HEK293 (cell line): ENCODE data around the gene BAG5.
A peak's percentile ranks its signal among the peaks of the same experiment; 100 is the strongest.

Experiments used
- CTCF ChIA-PET: fragments of 350-600 bp; formaldehyde crosslinking; extraction: SDS; loops from one replicate; lab custom pipeline; 2021; ENCODE audit warnings: antibody characterized with exemption; lab: Yijun Ruan, JAX
- POLR2A ChIA-PET: fragments of 300-600 bp; formaldehyde crosslinking; extraction: SDS; loops from one replicate; lab custom pipeline; 2020; ENCODE audit warnings: antibody characterized with exemption, inconsistent platforms; lab: Yijun Ruan, JAX
- H3K27ac ChIP-seq: fragments of 200-500 bp; sonication (Bioruptor generic); 2 replicates; pipeline ENCODE4 v1.5.1; 2014; ENCODE audit warnings: low read depth, low read length, control low read depth, inconsistent platforms; ENCODE audit errors: extremely low read depth
- H3K36me3 ChIP-seq, 2 experiments: fragments of 200-500 bp in 1 of 2; sonication (Bioruptor generic) in 1 of 2; 1 replicate in 1 of 2; 2 replicates in 1 of 2; pipeline ENCODE4 v1.5.1; 2014 to 2017; ENCODE audit warnings: inconsistent platforms in 2 of 2, low read length in 2 of 2; ENCODE audit not compliant: control insufficient read depth in 2 of 2, insufficient read depth in 1 of 2
- H3K4me1 ChIP-seq: fragments of 200-500 bp; sonication (Bioruptor generic); 2 replicates; pipeline ENCODE4 v1.5.1; 2014; ENCODE audit warnings: mild to moderate bottlenecking, low read length, inconsistent platforms; ENCODE audit not compliant: control insufficient read depth, insufficient read depth
- H3K4me3 ChIP-seq: 2 replicates; pipeline ENCODE4 v1.5.1; 2011; ENCODE audit warnings: low read depth, mild to moderate bottlenecking, control low read depth, low read length, moderate library complexity
- H3K9me3 ChIP-seq: fragments of 200-500 bp; sonication (Bioruptor generic); 2 replicates; pipeline ENCODE4 v1.5.1; 2014; ENCODE audit warnings: low read depth, low read length, inconsistent platforms; ENCODE audit not compliant: control insufficient read depth, insufficient read depth
- GLIS2 ChIP-seq: fragments of 450-650 bp; formaldehyde crosslinking; IDR thresholded peaks from 2 replicates; pipeline ENCODE4 v1.5.1; 2016; ENCODE audit warnings: missing biosample characterization, missing genetic modification characterization
- HOXC10 ChIP-seq: sonication (generic); formaldehyde crosslinking; IDR thresholded peaks from 2 replicates; pipeline ENCODE4 v1.8.1; 2023; ENCODE audit warnings: mild to moderate bottlenecking, missing genetic modification reagents
- KLF8 ChIP-seq: fragments of 450-650 bp; formaldehyde crosslinking; IDR thresholded peaks from 2 replicates; pipeline ENCODE4 v1.5.1; 2016; ENCODE audit warnings: missing biosample characterization, missing genetic modification characterization
- SETDB1 ChIP-seq: IDR thresholded peaks from one replicate; pipeline ENCODE4 v1.6.1; 2017; ENCODE audit warnings: mild to moderate bottlenecking, low read length, moderate library complexity, mixed read lengths; ENCODE audit not compliant: insufficient read length
- TSHZ1 ChIP-seq: fragments of 450-650 bp; formaldehyde crosslinking; IDR thresholded peaks from 2 replicates; pipeline ENCODE4 v1.5.1; 2016; ENCODE audit warnings: missing biosample characterization, missing genetic modification characterization, borderline replicate concordance
- ZBTB10 ChIP-seq: fragments of 450-650 bp; formaldehyde crosslinking; IDR thresholded peaks from 2 replicates; pipeline ENCODE4 v1.5.1; 2016; ENCODE audit warnings: missing biosample characterization, missing genetic modification characterization
- ZBTB6 ChIP-seq: fragments of 450-650 bp; formaldehyde crosslinking; IDR thresholded peaks from 2 replicates; pipeline ENCODE4 v1.5.1; 2017; ENCODE audit warnings: missing biosample characterization, missing genetic modification characterization
- ZNF18 ChIP-seq: fragments of 450-650 bp; formaldehyde crosslinking; IDR thresholded peaks from 2 replicates; pipeline ENCODE4 v1.5.1; 2016; ENCODE audit warnings: missing biosample characterization, missing genetic modification characterization
- ZNF223 ChIP-seq: fragments of 450-650 bp; formaldehyde crosslinking; IDR thresholded peaks from 2 replicates; pipeline ENCODE4 v1.5.1; 2016; ENCODE audit warnings: missing biosample characterization, missing genetic modification characterization
- ZNF350 ChIP-seq: fragments of 450-650 bp; formaldehyde crosslinking; IDR thresholded peaks from 2 replicates; pipeline ENCODE4 v1.5.0; 2017; ENCODE audit warnings: missing biosample characterization, mild to moderate bottlenecking, missing genetic modification characterization
- ZNF37A ChIP-seq: fragments of 450-650 bp; IDR thresholded peaks from 2 replicates; pipeline ENCODE4 v1.5.1; 2018; ENCODE audit warnings: missing biosample characterization, missing genetic modification characterization
- ZNF404 ChIP-seq: fragments of 450-650 bp; formaldehyde crosslinking; IDR thresholded peaks from 2 replicates; pipeline ENCODE4 v1.5.1; 2017; ENCODE audit warnings: missing biosample characterization, missing genetic modification characterization
- ZNF518A ChIP-seq: fragments of 450-650 bp; formaldehyde crosslinking; conservative IDR thresholded peaks from 2 replicates; pipeline ENCODE4 v1.5.1; 2016; ENCODE audit warnings: low read depth, missing biosample characterization, missing genetic modification characterization
- ZNF610 ChIP-seq: fragments of 450-650 bp; formaldehyde crosslinking; IDR thresholded peaks from 2 replicates; pipeline ENCODE4 v1.5.1; 2016; ENCODE audit warnings: missing biosample characterization, missing genetic modification characterization, borderline replicate concordance
- ZNF621 ChIP-seq: fragments of 450-650 bp; formaldehyde crosslinking; IDR thresholded peaks from 2 replicates; pipeline ENCODE4 v1.5.1; 2017; ENCODE audit warnings: missing biosample characterization, missing genetic modification characterization
- ZNF768 ChIP-seq: fragments of 450-650 bp; formaldehyde crosslinking; IDR thresholded peaks from 2 replicates; pipeline ENCODE4 v1.5.1; 2018; ENCODE audit warnings: missing biosample characterization, mild to moderate bottlenecking, missing genetic modification characterization
- ZSCAN16 ChIP-seq: fragments of 450-650 bp; formaldehyde crosslinking; IDR thresholded peaks from 2 replicates; pipeline ENCODE4 v1.5.1; 2016; ENCODE audit warnings: missing biosample characterization, missing genetic modification characterization

The BAG5 gene

GRCh38 chr14:103521438-103521950 is 41.0 kb downstream of the BAG5 start:
- Histone ChIP-seq H3K4me3 (peak overlapping the region; percentile 82), H3K36me3 (peaks cover 0 to 33% of the 10 kb centered on the region in 2 experiments; a peak in 1 of 3 replicates), H3K4me1 (peaks cover 22% of the 10 kb centered on the region), H3K9me3 (no peaks in the 10 kb centered on the region), H3K27ac (peak overlapping the region; percentile 99)
- CTCF ChIA-PET: interaction anchor here (0.7 to 1.5 kb wide), 4 partner anchors 8 to 25 kb away, joined by 3 to 10 read pairs (median 4); no protein-coding TSS in a partner anchor
- POLR2A ChIA-PET: interaction anchor here (1.0 to 3.3 kb wide), 12 partner anchors 8 to 194 kb away, joined by 3 to 19 read pairs (median 6); partner anchors contain the start of genes BAG5, TRMT61A, XRCC3 and ZFYVE21
- no peak for TF ChIP-seq ZNF518A (tag by site-specific recombination)
- TF ChIP-seq TSHZ1 (tag by site-specific recombination): no peak
- no peak for TF ChIP-seq ZNF621 (tag by site-specific recombination)
- no peak for TF ChIP-seq HOXC10 (CRISPR knock-in tag)
- TF ChIP-seq SETDB1: no peak
- no peak for TF ChIP-seq ZNF610 (tag by site-specific recombination)
- no peak for TF ChIP-seq ZNF18
- TF ChIP-seq ZSCAN16 (tag by site-specific recombination): no peak
- TF ChIP-seq ZNF768 (tag by site-specific recombination): no peak
- TF ChIP-seq ZNF350 (tag by site-specific recombination): no peak
- TF ChIP-seq ZBTB6 (tag by site-specific recombination): no peak
- no peak for TF ChIP-seq ZNF404
- no peak for TF ChIP-seq ZBTB10 (tag by site-specific recombination)
- TF ChIP-seq GLIS2 (tag by site-specific recombination): no peak
- no peak for TF ChIP-seq ZNF37A (tag by site-specific recombination)
- no peak for TF ChIP-seq ZNF223 (tag by site-specific recombination)
- no peak for TF ChIP-seq KLF8 (tag by site-specific recombination)
